IPS-18a (cell line): Measurements from ENCODE around the gene AMOTL2.

ENCODE experiments used
- H3K27ac ChIP-seq: one replicate; pipeline ENCODE4 v1.5.1; 2013; ENCODE audit warnings: low read length
- H3K27me3 ChIP-seq: one replicate; pipeline ENCODE4 v1.6.1; 2013; ENCODE audit warnings: mild to moderate bottlenecking, low read length; ENCODE audit not compliant: control insufficient read depth, insufficient read depth
- H3K36me3 ChIP-seq: one replicate; pipeline ENCODE4 v1.6.1; 2013; ENCODE audit warnings: low read depth, low read length; ENCODE audit not compliant: control insufficient read depth
- H3K4me1 ChIP-seq: one replicate; pipeline ENCODE4 v1.6.1; 2013; ENCODE audit warnings: low read depth, low read length; ENCODE audit not compliant: control insufficient read depth
- H3K4me3 ChIP-seq: one replicate; pipeline ENCODE4 v1.5.1; 2013; ENCODE audit warnings: low read length
- H3K9ac ChIP-seq: one replicate; pipeline ENCODE4 v1.6.1; 2013; ENCODE audit warnings: mild to moderate bottlenecking, low read length, moderate library complexity
- H3K9me3 ChIP-seq: one replicate; pipeline ENCODE4 v1.6.1; 2013; ENCODE audit warnings: low read depth, low read length; ENCODE audit not compliant: control insufficient read depth

Gene AMOTL2

GRCh38 chr3:134377896-134378295 lies 3.6 kb upstream of the AMOTL2 start:
- Histone ChIP-seq H3K9ac (no peak overlapping the region), H3K36me3 (no peaks in the 10 kb centered on the region), H3K4me1 (peaks cover 18% of the 10 kb centered on the region), H3K4me3 (no peak overlapping the region), H3K27ac (no peak overlapping the region), H3K9me3 (no peaks in the 10 kb centered on the region), H3K27me3 (peaks cover 45% of the 10 kb centered on the region)

DNA sequence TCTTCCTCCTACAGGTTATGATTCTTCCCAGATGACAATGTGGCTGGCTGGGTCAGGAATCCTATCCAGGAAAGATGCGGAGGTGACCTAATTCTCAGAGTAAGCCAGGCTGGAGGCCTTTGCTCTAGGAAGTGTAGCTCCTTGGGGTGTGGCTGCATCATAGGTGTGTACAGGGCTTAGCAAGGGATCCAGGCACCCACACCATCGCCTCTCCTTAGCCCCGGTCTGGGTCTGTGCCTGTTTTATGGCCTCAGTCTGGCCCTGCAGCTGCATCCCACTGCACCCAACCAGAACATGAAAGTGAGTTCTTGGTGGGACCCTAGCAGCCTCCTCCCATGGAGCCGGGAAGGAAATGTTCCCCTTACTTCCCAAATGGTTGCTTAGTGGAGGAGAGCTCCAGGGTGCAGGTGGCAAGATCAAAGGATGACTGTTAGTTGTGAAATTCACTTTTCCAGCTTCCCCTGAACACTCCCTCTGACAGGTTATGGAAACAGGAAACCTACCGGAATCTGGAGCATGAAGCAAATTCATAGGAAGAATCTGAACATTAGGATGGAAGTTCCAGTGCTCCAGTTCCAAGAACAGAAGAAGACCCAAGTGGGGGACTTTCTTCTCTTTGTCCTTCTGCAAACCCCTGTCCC lies 2.7 kb upstream of the AMOTL2 start:
- H3K9me3 ChIP-seq = no peaks in the 10 kb centered on the region
- H3K27ac ChIP-seq = no peak overlapping the region
- no peak overlapping the region for H3K9ac ChIP-seq

DNA sequence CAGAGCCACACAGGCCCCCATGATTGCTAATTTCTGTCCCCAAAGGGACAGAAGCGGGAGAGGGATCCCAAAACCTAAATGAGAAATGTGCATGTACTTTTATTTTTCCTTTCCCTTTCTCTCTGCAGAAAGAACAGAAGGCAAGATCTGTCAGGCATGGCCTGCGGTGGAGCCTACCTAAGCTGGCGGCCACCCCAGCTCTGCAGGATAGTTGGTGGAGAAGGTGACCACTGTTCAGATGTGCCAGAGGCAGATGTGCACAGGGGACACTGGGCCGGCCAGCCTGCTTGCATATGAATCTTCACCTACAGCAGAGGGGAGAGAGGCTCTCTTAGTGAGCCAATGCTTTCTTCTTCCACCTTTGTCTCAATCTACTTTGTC lies 2.1 kb upstream of the AMOTL2 start:
- no peak overlapping the region for H3K4me3 ChIP-seq
- peaks cover 52% of the 10 kb centered on the region for H3K27me3 ChIP-seq
- no peak overlapping the region for H3K9ac ChIP-seq
- H3K36me3 ChIP-seq = peaks cover 5% of the 10 kb centered on the region
- no peak overlapping the region for H3K27ac ChIP-seq
- peaks cover 24% of the 10 kb centered on the region for H3K4me1 ChIP-seq
- H3K9me3 ChIP-seq = no peaks in the 10 kb centered on the region

More for the DNA sequence above, 2.7 kb upstream of the AMOTL2 start:
- peaks cover 53% of the 10 kb centered on the region for H3K27me3 ChIP-seq
- H3K36me3 ChIP-seq = no peaks in the 10 kb centered on the region
- H3K4me1 ChIP-seq = peaks cover 24% of the 10 kb centered on the region
- H3K4me3 ChIP-seq = no peak overlapping the region

DNA sequence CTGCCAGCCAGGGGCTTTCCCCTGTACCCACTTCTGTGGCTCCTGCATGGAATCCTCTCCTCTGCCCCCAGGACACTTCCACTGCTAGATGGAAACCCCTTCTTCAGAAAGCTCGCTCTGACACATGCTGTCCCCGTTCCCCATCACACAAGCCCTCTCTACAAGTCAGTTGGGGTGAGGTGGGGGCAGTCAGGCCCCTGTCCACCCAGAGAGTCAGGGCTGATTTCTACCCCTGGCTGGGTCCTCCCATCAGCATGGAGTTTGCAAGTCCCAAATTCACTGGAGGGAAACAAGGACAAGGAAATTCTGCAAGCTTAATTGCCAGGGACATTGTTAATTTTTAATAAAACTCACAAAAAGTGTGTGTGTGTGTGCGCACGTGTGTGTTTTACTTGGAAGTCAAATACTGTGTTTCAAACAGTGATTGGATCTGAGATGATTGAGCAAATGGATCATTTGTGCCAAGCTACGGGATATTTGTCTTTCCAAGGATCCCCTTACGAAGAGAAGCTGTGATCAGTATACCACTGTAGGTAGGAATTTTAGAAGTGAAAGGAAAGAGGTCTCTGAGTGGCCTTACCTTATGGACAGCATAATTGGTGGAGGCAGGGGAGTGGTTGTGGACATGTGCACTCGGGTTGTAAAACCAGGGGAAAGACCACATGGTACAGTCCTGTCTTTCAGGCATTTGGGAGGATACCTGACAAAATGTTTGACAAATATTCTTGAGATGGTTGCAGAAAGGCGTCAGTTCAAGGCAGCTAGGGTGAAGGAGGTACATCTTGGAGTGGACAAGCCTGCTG lies 1.5 kb upstream of the AMOTL2 start:
- Histone ChIP-seq H3K27ac (no peak overlapping the region), H3K4me3 (peak overlapping the region; percentile 86), H3K9me3 (no peaks in the 10 kb centered on the region), H3K36me3 (peaks cover 11% of the 10 kb centered on the region), H3K27me3 (peaks cover 46% of the 10 kb centered on the region), H3K9ac (no peak overlapping the region), H3K4me1 (peaks cover 25% of the 10 kb centered on the region)

- H3K9me3 ChIP-seq = no peaks in the 10 kb centered on the region
- peaks cover 41% of the 10 kb centered on the region for H3K27me3 ChIP-seq
- H3K27ac ChIP-seq = peak overlapping the region; percentile 61
- H3K9ac ChIP-seq = peak overlapping the region; percentile 97
- H3K4me3 ChIP-seq = peak overlapping the region; percentile 86
- H3K36me3 ChIP-seq = peaks cover 19% of the 10 kb centered on the region
- peaks cover 25% of the 10 kb centered on the region for H3K4me1 ChIP-seq
Observed at GRCh38 chr3:134374791-134375581, 739 bp upstream of the AMOTL2 start.

DNA sequence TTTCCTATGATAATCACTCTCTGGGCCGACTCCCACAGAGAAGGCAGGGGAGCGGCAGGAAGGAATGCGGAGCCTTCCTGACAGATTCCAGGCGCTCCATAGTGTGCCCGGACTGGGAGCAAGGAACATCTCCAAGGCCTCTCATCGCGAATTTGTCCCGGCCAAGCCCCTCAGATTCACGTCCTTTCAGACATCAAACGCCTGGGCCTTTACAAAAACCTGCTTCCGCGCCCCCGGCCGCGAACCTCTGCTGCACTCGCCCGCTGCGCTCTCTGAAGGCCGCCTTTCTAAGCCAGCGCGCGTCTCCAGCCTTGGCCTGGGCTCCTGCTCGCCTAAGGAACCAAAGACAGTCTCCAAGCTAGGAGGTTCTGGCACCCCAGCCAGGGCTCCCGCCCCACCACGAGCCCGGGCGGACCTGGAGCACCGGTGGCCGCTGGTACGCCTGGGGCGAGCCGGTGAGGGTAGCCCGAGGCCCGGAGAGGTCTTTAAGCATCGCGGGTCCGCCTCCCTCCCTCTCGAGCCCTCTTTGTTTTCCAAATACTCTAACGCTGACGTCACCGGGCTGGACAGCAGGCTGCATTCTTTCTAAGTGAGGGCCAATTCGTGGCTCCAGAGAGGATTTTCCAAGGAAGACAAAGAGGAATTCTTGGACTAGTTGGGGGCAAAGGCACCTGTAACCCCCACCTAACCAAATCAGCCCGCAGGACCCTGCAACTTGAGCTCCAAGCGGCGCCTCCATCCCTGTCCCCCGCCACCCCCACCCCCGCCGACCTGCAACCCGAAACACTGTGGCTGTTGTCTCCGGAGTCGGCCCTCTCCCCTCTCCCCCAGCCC lies 759 bp downstream of the AMOTL2 start:
- Histone ChIP-seq H3K9ac (peak overlapping the region; percentile 97), H3K9me3 (no peaks in the 10 kb centered on the region), H3K27ac (peak overlapping the region; percentile 84), H3K4me3 (peak overlapping the region; percentile 86), H3K36me3 (peaks cover 34% of the 10 kb centered on the region), H3K4me1 (peaks cover 25% of the 10 kb centered on the region), H3K27me3 (peaks cover 41% of the 10 kb centered on the region)

DNA sequence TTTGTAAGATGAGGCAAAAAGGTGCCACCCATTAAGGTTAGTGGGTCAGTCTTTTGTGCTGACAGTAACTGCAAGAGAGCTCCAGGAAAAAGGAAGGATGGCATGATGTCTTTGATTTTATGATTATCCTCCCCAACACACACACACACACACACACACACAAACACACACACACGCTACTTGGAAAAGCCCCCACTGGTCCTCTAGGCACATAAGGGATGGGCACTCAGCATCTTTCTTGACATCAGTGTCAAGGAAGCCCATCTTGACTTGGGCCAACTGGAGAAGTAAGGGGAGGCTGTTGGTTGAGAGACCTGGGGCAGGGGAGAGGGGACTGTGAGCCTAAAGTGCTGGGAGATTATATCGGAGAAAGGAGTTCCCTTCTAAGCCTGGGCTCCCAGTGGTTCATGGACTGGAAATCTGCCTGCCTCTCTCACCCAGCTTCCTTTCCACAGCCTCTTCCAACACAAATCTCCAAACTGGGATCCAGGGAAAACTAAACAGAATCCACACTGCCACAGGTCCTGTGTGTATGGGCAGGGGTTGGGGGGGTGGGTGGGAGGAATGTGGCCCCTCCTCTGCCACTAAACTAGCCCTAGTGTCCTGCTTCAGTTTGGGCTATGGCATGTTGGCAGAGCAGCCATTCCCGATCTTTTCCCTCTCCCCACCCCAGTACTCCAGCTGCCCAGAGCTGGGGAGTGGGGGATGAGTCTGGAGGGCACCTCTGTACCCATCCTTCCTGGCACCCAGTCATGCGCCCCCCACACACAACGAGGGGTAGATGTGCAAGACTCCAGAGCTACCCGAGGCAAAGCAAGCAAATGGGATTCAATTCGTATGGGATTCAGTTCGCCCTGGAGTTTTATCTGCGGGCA lies 1.6 kb downstream of the AMOTL2 start:
- peaks cover 42% of the 10 kb centered on the region for H3K36me3 ChIP-seq
- H3K9me3 ChIP-seq = no peaks in the 10 kb centered on the region
- H3K4me3 ChIP-seq = peak overlapping the region; percentile 86
- peaks cover 36% of the 10 kb centered on the region for H3K27me3 ChIP-seq
- H3K4me1 ChIP-seq = peaks cover 21% of the 10 kb centered on the region
- H3K9ac ChIP-seq = peak overlapping the region; percentile 97
- no peak overlapping the region for H3K27ac ChIP-seq

GRCh38 chr3:134371542-134372324 lies 2.5 kb downstream of the AMOTL2 start:
- Histone ChIP-seq H3K4me3 (peak overlapping the region; percentile 86), H3K9ac (no peak overlapping the region), H3K36me3 (peaks cover 51% of the 10 kb centered on the region), H3K27ac (no peak overlapping the region), H3K9me3 (no peaks in the 10 kb centered on the region), H3K4me1 (peaks cover 21% of the 10 kb centered on the region), H3K27me3 (peaks cover 27% of the 10 kb centered on the region)

- Histone ChIP-seq H3K27me3 (peaks cover 18% of the 10 kb centered on the region), H3K4me3 (no peak overlapping the region), H3K27ac (no peak overlapping the region), H3K9me3 (no peaks in the 10 kb centered on the region), H3K36me3 (peaks cover 60% of the 10 kb centered on the region), H3K4me1 (peaks cover 21% of the 10 kb centered on the region), H3K9ac (no peak overlapping the region)
Observed at GRCh38 chr3:134370611-134371531, 3.4 kb downstream of the AMOTL2 start.
